NCI-H526 treated with DMSO at 0.1 percent for 48 hours (cell line): ENCODE results near the gene KLF4.

Source experiments
- DNase-seq: peaks from one replicate; lab custom pipeline; 2025; lab: John Stamatoyannopoulos, UW

The KLF4 gene

DNA sequence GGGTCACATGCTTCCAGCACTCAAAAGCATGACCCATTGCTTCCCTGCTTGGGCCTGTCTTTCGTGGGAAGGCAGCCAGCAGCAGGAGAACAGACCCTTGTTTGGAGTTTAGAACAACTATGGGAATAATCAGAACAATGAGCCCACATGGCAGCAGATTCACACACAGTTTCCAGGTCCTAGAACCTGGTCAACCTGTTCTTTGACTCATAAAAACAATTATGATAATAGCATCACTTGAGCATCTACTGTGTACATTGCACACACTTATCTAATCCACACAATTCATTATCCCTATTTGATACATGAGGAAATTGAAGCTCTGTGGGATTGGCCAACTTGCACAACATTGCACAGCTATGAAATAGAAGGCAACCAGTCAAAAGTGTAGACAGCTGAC lies 41.7 kb downstream of the KLF4 start:
- no peak for DNase-seq

DNA sequence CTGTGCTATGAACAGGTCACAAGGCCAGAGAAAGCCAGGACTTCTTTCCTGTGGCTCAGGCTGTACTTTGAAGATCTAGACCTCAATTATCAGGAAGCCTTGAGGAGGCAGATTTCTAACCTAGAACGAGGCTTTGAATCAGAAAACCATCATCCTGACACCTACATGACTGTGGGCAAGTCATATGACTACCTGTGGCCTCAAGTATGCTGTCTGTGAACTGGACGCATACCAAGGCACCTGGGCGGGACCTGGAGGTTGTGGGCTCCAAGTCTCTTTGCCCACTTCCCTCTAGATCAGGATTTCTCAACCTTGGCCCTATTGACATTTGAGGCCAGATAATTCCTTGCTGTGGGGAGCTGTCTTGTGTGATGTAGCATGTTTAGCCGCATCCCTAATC lies 42.5 kb downstream of the KLF4 start:
- no peak for DNase-seq

- no peak for DNase-seq
Measured at GRCh38 chr9:107446491-107446890, 43.1 kb downstream of the KLF4 start.

- no peak for DNase-seq
Measured at GRCh38 chr9:107443786-107444185, 45.8 kb downstream of the KLF4 start.

DNA sequence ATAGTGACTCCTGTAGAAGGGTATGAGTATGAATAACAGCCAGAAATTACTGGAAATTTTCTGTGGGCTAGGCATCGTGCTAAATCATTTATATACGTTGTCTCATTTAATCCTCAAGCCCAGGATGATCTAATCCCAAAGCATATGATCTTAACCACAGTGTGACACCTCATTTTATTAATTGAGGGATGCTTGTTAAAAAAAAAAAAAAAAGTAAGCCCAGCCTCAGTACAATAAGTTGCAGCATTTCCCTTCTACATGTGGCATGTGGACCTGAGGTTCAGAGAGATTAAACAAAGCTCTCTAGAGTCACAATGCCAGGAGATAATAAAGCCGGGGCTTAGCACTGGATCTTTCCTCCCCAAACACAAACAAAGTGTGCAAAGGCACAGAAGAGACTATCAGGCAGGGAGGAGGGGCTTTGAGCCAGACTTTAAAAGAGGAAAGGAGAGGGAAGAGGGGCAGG lies 49.5 kb downstream of the KLF4 start:
- DNase-seq: no peak

GRCh38 chr9:107438211-107439031 lies 51.1 kb downstream of the KLF4 start:
- no peak for DNase-seq

- DNase-seq: no peak
Measured at GRCh38 chr9:107437716-107438115, 51.9 kb downstream of the KLF4 start.

DNA sequence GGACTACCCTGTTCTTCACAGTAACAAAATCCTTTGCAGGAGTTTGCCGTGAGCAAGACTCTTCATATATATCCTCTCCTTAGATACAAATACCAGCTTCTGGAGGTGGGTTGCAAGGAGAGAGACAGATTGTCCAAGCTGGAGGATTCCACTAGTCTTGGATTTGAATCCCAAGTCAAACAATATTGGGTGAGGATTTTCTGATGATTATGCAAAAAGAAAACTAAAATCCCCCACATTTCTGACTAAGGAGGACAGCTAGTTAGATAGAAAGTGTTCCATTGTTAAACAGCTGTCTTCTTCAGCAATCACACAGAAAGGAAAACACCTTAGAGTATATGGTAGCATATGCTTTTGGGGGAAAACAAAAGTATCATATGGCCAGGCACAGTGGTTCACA lies 54.2 kb downstream of the KLF4 start:
- DNase-seq: no peak
